Heart left ventricle (tissue), 16 donors: ENCODE measurements around the gene NFATC2. TPM values are rescaled to one million over a fixed set of nuclear protein-coding genes. Genes with fewer than 3 reads are reported as not detected.

Experiments
- ATAC-seq, 4 donors: fragments of 200-7000 bp; cut with Tn5 transposase; one replicate each; pipeline ENCODE4 v1.9.1; 2020 to 2022; ENCODE audit warnings: moderate library complexity in 4 of 4, mild to moderate bottlenecking in 3 of 4, moderate number of reproducible peaks in 1 of 4
- DNase-seq, 5 donors: peaks; one replicate each; pipeline ENCODE4 v3.0.0-alpha.2; 2020
- H3K27ac ChIP-seq, 12 donors: fragments of 200-600 bp; sonication (generic) in 4 of 12; one replicate each; pipeline versions ENCODE4 v1.5.0 to v1.8.0; 2016 to 2022; ENCODE audit warnings: mild to moderate bottlenecking in 2 of 12
- H3K27me3 ChIP-seq, 9 donors: fragments of 200-600 bp; sonication (generic) in 2 of 9; one replicate each; pipeline versions ENCODE4 v1.5.1 to v1.8.0; 2016 to 2022; ENCODE audit warnings: mild to moderate bottlenecking in 3 of 9
- H3K36me3 ChIP-seq, 9 donors: fragments of 200-600 bp; sonication (generic) in 2 of 9; one replicate each; pipeline versions ENCODE4 v1.5.0 to v1.8.0; 2018 to 2022; ENCODE audit warnings: mild to moderate bottlenecking in 2 of 9
- H3K4me1 ChIP-seq, 12 donors: fragments of 200-600 bp; sonication (generic) in 4 of 12; one replicate each; pipeline versions ENCODE4 v1.5.0 to v1.8.0; 2016 to 2022; ENCODE audit warnings: mild to moderate bottlenecking in 3 of 12
- H3K4me3 ChIP-seq, 12 donors: fragments of 200-600 bp; sonication (generic) in 4 of 12; one replicate each; pipeline versions ENCODE4 v1.5.0 to v1.8.0; 2017 to 2022; ENCODE audit warnings: mild to moderate bottlenecking in 9 of 12, moderate library complexity in 4 of 12
- H3K9me3 ChIP-seq, 12 donors: fragments of 200-600 bp; sonication (generic) in 4 of 12; one replicate each; pipeline versions ENCODE4 v1.5.0 to v1.8.0; 2016 to 2022; ENCODE audit warnings: mild to moderate bottlenecking in 1 of 12
- CTCF ChIP-seq, 12 donors: fragments of 200-600 bp; sonication (generic) in 4 of 12; IDR thresholded peaks; one replicate each; pipeline versions ENCODE4 v1.5.0 to v1.8.0; 2018 to 2022; ENCODE audit warnings: antibody characterized with exemption in 12 of 12, mild to moderate bottlenecking in 5 of 12
- POLR2A ChIP-seq, 2 donors: fragments of 450-650 bp; IDR thresholded peaks; one replicate each; pipeline ENCODE4 v1.6.1; 2017; ENCODE audit warnings: antibody characterized with exemption in 2 of 2, mild to moderate bottlenecking in 2 of 2, moderate library complexity in 2 of 2
- WGBS, 4 donors: extraction: QIAGEN DNeasy Blood & Tissue Kit in 2 of 4; methylation state at CpG; one replicate each; pipeline versions ENCODE4 v1.1.5 to v1.1.7; 2013 to 2018; 5-methylcytosine and 5-hydroxymethylcytosine counted together
- intact Hi-C, 10 donors: fragments of 100-400 bp; cut with DNase I; formaldehyde crosslinking; loops; one replicate each; pipeline versions ENCODE4 v1.11.1 to v1.14.2; 2022
- polyA plus RNA-seq, 2 donors: library from polyadenylated mRNA; stranded (reverse); fragments of 200-250 nt; gene quantifications; one replicate each; pipeline ENCODE4 v1.2.3, GENCODE V29; 2013
- total RNA-seq, 9 donors: library from RNA; depleted of rRNA in 2 of 9; stranded (reverse); fragments of >200 nt in 2 of 9; fragmentation: NEBNext Ultra II Directional in 3 of 9; extraction: Animal tissue kit (Norgen Biotek cat#: 25700) in 3 of 9; gene quantifications; one replicate each; pipeline versions ENCODE4 v1.1.0 to v1.2.4, GENCODE V29; 2016 to 2023
- donor health status: ischemic (EF 13 %, LVEDD 7.1; RV severe dilation, severe dysfunction).
- donor health status: healthy with polysubstance abuse.
- donor health status: DM: no; HTN: yes; CAD: no.
- donor health status: DM: no; HTN: no; CAD: no.
- donor health status: ischemic (EF 25% LVEDD 6.9; RV normal size, moderate dysfunction).
- donor health status: ischemic (EF 25% LVEDD 5.7; RV mildly dilated, moderate dysfunction).
- donor health status: healthy.
- donor health status: DM: yes; HTN: yes; CAD: no.
- donor health status: ischemic (EF 35%, LVEDD 5.7; RV mildly dilated, moderate dysfunction).
- donor health status: nonischemic (EF 11% LVEDD 7.7; RV severe dilation, severe dysfunction).
- donor health status: DM: yes; HTN: yes; CAD: no.
- donor health status: PGD.
- donor health status: ischemic (EF 29% LVEDD 5.4; RV normal size, mild dysfunction).
- donor health status: nonischemic (EF 23%, LVEDD 6.1; RV moderate dilation, normal function).

The NFATC2 gene
- total and polyA plus RNA-seq, 11 donors: 0.76 to 7.6 (median 3.2) TPM

- Histone ChIP-seq H3K4me1 (peaks cover 0 to 13% (median 0%) of the 10 kb centered on the region in 12 donors), H3K27ac (no peak overlapping the region), H3K27me3 (no peaks in the 10 kb centered on the region), H3K36me3 (peaks cover 0 to 14% (median 0%) of the 10 kb centered on the region in 9 donors), H3K4me3 (no peak overlapping the region), H3K9me3 (no peaks in the 10 kb centered on the region)
- ATAC-seq (no peak), DNase-seq (no peak)
- TF ChIP-seq CTCF (IDR thresholded peaks at IDR 0.05): no peak
- TF ChIP-seq POLR2A (IDR thresholded peaks at IDR 0.05): no peak
- 90 to 93% (median 91%) methylated on average over 12 of the region's 12 CpGs for WGBS, 4 donors
- intact Hi-C loops: no loop called here
Observed at GRCh38 chr20:51505566-51505965, 37.0 kb downstream of the NFATC2 start.

- DNase-seq (no peak), ATAC-seq (no peak)
- intact Hi-C loops: loop anchor here in 1 of 10 donors (5.0 kb wide), 1 partner anchor 34 kb away; no protein-coding TSS in a partner anchor
- Histone ChIP-seq H3K4me1 (peaks cover 0 to 25% (median under 1%) of the 10 kb centered on the region in 12 donors), H3K36me3 (peaks cover 0 to 3% (median 0%) of the 10 kb centered on the region in 9 donors), H3K4me3 (no peak overlapping the region), H3K27ac (no peak overlapping the region), H3K27me3 (no peaks in the 10 kb centered on the region), H3K9me3 (no peaks in the 10 kb centered on the region)
- 88 to 99% (median 92%) methylated on average over 1 to 4 of the region's 4 CpGs for WGBS, 4 donors
- TF ChIP-seq CTCF (IDR thresholded peaks at IDR 0.05) (no peak), POLR2A (IDR thresholded peaks at IDR 0.05) (no peak)
Observed at GRCh38 chr20:51503376-51503775, 39.1 kb downstream of the NFATC2 start.

GRCh38 chr20:51500936-51501335, 41.6 kb downstream of the NFATC2 start:
- Histone ChIP-seq H3K36me3 (no peaks in the 10 kb centered on the region), H3K4me3 (no peak overlapping the region), H3K27me3 (no peaks in the 10 kb centered on the region), H3K9me3 (no peaks in the 10 kb centered on the region), H3K4me1 (peaks cover 0 to 49% (median 13%) of the 10 kb centered on the region in 12 donors), H3K27ac (no peak overlapping the region)
- intact Hi-C loops: loop anchor here in 1 of 10 donors (5.0 kb wide), 1 partner anchor 36 kb away; no protein-coding TSS in a partner anchor
- DNase-seq (no peak), ATAC-seq (no peak)
- WGBS, 4 donors: 92 to 100% (median 95%) methylated on average over 1 of the region's 1 CpG
- TF ChIP-seq POLR2A (IDR thresholded peaks at IDR 0.05) (no peak), CTCF (IDR thresholded peaks at IDR 0.05) (no peak)

- Histone ChIP-seq H3K27me3 (no peaks in the 10 kb centered on the region), H3K9me3 (no peaks in the 10 kb centered on the region), H3K36me3 (no peaks in the 10 kb centered on the region), H3K4me1 (peaks cover 0 to 52% (median 13%) of the 10 kb centered on the region in 12 donors), H3K27ac (peak overlapping the region in 1 of 12 donors; percentile 0), H3K4me3 (no peak overlapping the region)
- intact Hi-C loops: loop anchor here in 1 of 10 donors (5.0 kb wide), 1 partner anchor 37 kb away; no protein-coding TSS in a partner anchor
- TF ChIP-seq POLR2A (IDR thresholded peaks at IDR 0.05): no peak
- ATAC-seq (peak in 2 of 4 donors; percentile 21 to 43), DNase-seq (no peak)
- WGBS, 4 donors: 65 to 88% (median 74%) methylated on average over 2 to 3 of the region's 3 CpGs
Observed at GRCh38 chr20:51500311-51500710, 42.2 kb downstream of the NFATC2 start.
